ENCODE data around the gene COX14. TPM values are rescaled to one million over a fixed set of nuclear protein-coding genes. Genes with fewer than 3 reads are reported as not detected.

COX14 gene
- total RNA-seq, 6 donors from 2014 or later: 22.0 to 98.2 (median 71.8) TPM

GRCh38 chr12:50167049-50167828, 55.2 kb downstream of the COX14 start, which contains the start of gene CERS5:
CERS5 (minus strand) TSS chr12:50167369; CDS start chr12:50167297, 72 bp downstream.
- peak within 1 kb of the TSS; percentile 90 to 96 (median 90) for H3K27ac ChIP-seq
- 0 to 1% methylated on average over 31 to 33 of the region's 70 CpGs for WGBS, 2 donors

More at GRCh38 chr12:50167049-50167828, 55.2 kb downstream of the COX14 start, which contains the start of gene CERS5:
- Histone ChIP-seq H3K4me3 (peak within 1 kb of the TSS; percentile 78 to 97 (median 90)), H3K9me3 (no peaks in the 10 kb centered on the region), H3K36me3 (no peaks in the 10 kb centered on the region), H3K4me1 (peaks cover 15 to 28% (median 18%) of the 10 kb centered on the region in 4 donors), H3K27me3 (no peaks in the 10 kb centered on the region)
- TF ChIP-seq EP300 (IDR thresholded peaks at IDR 0.05) (peak in 1 of 4 donors; percentile 3), CTCF (IDR thresholded peaks at IDR 0.05) (peak; percentile 22 to 84 (median 76)), POLR2AphosphoS5 (IDR thresholded peaks at IDR 0.05) (peak; percentile 74 to 81), POLR2A (IDR thresholded peaks at IDR 0.05) (peak in 3 of 4 donors; percentile 60 to 75 (median 68))
- DNase-seq: peak; percentile 99 to 100
- peak; percentile 100 for ATAC-seq (ENCODE audit: low FRiP score in 2 of 2)

Other genes starting within 250 kb of the COX14 start
- 1 to 10 TPM in 1 of 6 donors, under 1 TPM in 3, not detected in 2; 0.30 to 2.0 (median 0.64) TPM for gene FAIM2, start 208.3 kb upstream of the COX14 start, total RNA-seq
- gene AQP2, start 161.5 kb upstream of the COX14 start, total RNA-seq: under 1 TPM in 1 of 6 donors, not detected in 5; 0.15 TPM
- gene AQP5, start 150.4 kb upstream of the COX14 start, total RNA-seq: 10 to 100 TPM in 5 of 6 donors, 1 to 10 TPM in 1; 7.3 to 36.6 (median 18.1) TPM
- under 1 TPM in 4 of 6 donors, not detected in 2; 0.06 to 0.39 (median 0.24) TPM for gene AQP6, start 139.3 kb upstream of the COX14 start, total RNA-seq
- gene RACGAP1, start 86.7 kb upstream of the COX14 start, total RNA-seq: 10 to 100 TPM; 10.3 to 22.4 (median 18.4) TPM
- 1 to 10 TPM in 2 of 6 donors, under 1 TPM in 2, not detected in 2; 0.15 to 2.7 (median 1.1) TPM for gene ASIC1, start 54.6 kb upstream of the COX14 start, total RNA-seq
- 10 to 100 TPM; 44.6 to 76.2 (median 51.0) TPM for gene SMARCD1, start 26.9 kb upstream of the COX14 start, total RNA-seq
- 10 to 100 TPM in 5 of 6 donors, 1 to 10 TPM in 1; 2.1 to 73.1 (median 60.2) TPM for gene GPD1, start 8.2 kb upstream of the COX14 start, total RNA-seq
- 10 to 100 TPM; 21.0 to 40.4 (median 35.8) TPM for gene CERS5, start 55.1 kb downstream of the COX14 start, total RNA-seq
- 100 to 1,000 TPM in 1 of 6 donors, 10 to 100 TPM in 5; 55.2 to 126 (median 68.8) TPM for gene LIMA1, start 171.3 kb downstream of the COX14 start, total RNA-seq